HG02759 (cell line): Measurements from ENCODE around the gene GBA3.

Experiments used
- ATAC-seq: cut with Tn5 transposase; IDR thresholded peaks from one replicate; pipeline ENCODE4 v1.9.1; 2021; ENCODE audit warnings: mild to moderate bottlenecking, moderate library complexity; ENCODE audit not compliant: unreplicated experiment

Gene GBA3

GRCh38 chr4:22778547-22779163 is 85.9 kb downstream of the GBA3 start:
- ATAC-seq, result no peak

GRCh38 chr4:22780317-22780716 is 87.6 kb downstream of the GBA3 start:
- no peak for ATAC-seq

- no peak for ATAC-seq
Observed at GRCh38 chr4:22780797-22781196, 88.1 kb downstream of the GBA3 start.

GRCh38 chr4:22787753-22788375 is 95.1 kb downstream of the GBA3 start:
- no peak for ATAC-seq

- no peak for ATAC-seq
Observed at GRCh38 chr4:22790631-22791030, 97.9 kb downstream of the GBA3 start.

GRCh38 chr4:22794732-22795131 is 102.0 kb downstream of the GBA3 start:
- ATAC-seq, result no peak

- no peak for ATAC-seq
Observed at GRCh38 chr4:22801391-22801790, 108.7 kb downstream of the GBA3 start.

- ATAC-seq, result no peak
Observed at GRCh38 chr4:22802876-22803275, 110.1 kb downstream of the GBA3 start.

- no peak for ATAC-seq
Observed at GRCh38 chr4:22803512-22803911, 110.8 kb downstream of the GBA3 start.

GRCh38 chr4:22814906-22815305 is 122.2 kb downstream of the GBA3 start:
- no peak for ATAC-seq

- ATAC-seq, result no peak
Observed at GRCh38 chr4:22824091-22824490, 131.4 kb downstream of the GBA3 start.

GRCh38 chr4:22842360-22843018 is 149.8 kb downstream of the GBA3 start:
- no peak for ATAC-seq

GRCh38 chr4:22848332-22848731 is 155.6 kb downstream of the GBA3 start:
- no peak for ATAC-seq

- no peak for ATAC-seq
Observed at GRCh38 chr4:22850055-22850454, 157.3 kb downstream of the GBA3 start.

GRCh38 chr4:22850630-22851029 is 157.9 kb downstream of the GBA3 start:
- ATAC-seq, result no peak

- ATAC-seq, result no peak
Observed at GRCh38 chr4:22857411-22857810, 164.7 kb downstream of the GBA3 start.

GRCh38 chr4:22859318-22859717 is 166.6 kb downstream of the GBA3 start:
- no peak for ATAC-seq
